SW480 (cell line): ENCODE data around the gene LDHAL6A.
A peak's percentile ranks its signal among the peaks of the same experiment; 100 is the strongest.

ENCODE experiments used
- DNase-seq: peaks from one replicate; pipeline ENCODE4 v3.0.0-alpha.2; 2016; ENCODE audit warnings: low spot score

LDHAL6A gene

DNA sequence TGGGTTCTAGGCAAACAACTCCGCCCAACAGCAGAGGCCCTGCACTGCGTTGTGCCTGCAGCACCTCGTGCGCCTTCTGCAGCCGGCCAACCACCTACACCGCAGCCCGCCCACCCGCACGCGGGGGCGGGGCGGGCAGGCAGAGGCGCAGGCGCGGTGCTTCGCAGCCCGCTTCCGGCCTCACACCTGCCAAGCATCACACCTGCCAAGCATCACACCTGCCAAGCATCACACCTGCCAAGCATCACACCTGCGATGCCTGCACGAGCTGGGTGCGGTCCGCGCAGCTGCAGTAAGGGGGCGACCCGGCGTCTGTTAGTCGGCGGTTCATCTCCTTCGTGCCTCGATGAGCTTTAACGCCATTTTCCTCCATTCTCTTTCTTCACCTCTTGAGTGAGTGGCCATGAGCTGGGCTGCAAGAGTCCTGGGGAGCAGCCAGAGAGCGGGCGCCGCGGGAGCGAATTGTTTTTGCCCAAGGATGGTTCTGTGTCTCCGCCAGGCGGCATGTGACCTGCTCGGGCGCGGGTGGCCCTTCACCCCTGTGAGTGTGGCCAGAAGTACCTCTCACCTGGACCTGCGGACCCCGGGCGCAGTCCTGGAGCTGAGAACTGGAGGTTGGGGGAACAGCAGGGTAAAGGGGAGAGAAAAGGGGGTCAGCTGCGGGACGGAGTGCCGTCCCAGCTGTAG is at the start of gene LDHAL6A:
Gene LDHAL6A (plus strand): TSS at position 171 of the 687 bp plus-strand sequence. CDS start 825 bp downstream, outside the sequence.
- DNase-seq, result no peak

- DNase-seq, result peak; percentile 61
These were observed 48.3 kb upstream of the LDHAL6A start for GRCh38 chr11:18407400-18407799.

DNA sequence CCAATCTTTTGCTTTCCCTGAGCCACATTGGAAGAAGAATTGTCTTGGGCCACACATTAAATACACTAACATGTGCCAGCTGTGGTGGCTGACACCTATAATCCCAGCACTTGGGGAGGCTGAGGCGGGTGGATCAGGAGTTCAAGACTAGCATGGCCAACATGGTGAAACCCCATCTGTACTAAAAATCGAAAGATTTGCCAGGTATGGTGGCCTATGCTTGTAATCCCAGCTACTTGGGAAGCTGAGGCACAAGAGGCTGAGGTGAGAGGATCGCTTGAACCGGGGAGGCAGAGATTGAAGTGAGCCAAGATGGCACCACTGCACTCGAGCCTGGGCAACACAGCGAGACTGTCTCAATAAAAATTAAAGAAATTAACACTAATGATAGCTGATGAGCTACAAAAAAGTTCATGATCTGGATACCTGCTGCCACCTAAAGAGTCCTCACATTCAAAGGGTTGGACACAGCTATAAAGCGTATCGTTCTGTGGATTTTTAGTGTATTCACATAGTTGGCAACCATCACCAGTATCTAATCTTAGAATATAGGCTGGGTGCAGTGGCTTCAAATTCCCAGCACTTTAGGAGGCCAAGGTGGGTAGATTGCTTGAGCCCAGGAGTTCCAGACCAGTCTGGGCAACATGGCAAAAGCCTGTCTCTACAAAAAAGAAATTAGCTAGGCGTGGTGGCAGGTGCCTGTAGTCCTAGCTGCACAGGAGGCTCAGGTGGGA is 46.9 kb upstream of the LDHAL6A start:
- DNase-seq, result no peak

DNA sequence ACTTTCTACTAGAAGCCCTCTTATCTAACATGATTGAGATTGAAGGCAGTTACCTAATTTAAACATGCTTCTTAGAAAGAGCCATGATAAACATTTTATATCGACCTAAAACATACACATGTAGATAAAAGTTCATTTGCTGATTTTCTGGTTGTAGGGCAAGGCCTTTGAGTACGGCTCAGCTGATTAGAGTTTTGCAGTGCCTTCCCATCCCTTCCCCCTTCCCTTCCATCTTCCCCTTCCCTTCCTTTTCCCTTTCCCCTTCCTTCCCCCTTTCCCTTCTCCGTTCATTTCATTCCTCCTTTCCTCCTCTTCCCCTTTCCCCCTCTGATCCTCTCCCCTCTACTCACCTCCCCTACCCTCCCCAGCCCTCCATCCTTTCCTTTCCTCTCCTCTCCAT is 39.2 kb upstream of the LDHAL6A start:
- DNase-seq, result no peak

DNA sequence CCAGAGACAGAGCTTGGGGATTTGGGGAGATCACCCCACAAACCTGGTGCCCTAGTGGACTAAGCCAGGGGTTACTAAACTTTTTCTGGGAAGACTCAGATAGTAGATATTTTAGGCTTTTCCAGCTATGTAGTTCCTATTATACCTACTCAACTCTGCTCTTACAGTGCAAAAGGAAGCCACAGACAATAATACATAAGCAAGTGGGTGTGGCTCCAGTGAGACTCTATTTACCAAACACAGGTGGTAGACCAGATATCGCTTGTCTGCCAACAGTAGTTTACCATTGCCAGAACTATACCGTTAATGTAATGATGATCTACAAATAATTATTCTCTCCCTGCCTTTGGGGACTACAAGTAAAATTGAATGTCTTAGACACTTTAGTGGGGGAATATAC is 36.6 kb upstream of the LDHAL6A start:
- no peak for DNase-seq

DNA sequence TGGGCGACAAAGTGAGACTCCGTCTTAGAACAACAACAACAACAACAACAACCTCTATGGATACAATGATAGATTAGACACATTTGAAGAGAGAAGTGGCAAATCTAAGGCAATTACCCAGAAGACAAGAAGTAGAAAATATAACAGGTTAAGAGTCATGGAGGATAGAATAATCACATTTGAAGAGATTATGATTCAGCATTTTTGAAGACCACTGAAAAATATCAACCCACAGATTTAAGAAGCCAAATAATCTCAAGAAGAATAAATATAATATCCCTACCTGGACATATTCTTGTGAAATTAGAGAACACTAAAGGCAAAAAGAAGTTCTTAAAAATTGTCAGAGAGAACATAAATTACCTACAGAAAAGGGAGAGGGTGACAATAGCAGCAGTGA is 35.6 kb upstream of the LDHAL6A start:
- DNase-seq, result no peak

- no peak for DNase-seq
These were observed 28.4 kb upstream of the LDHAL6A start for GRCh38 chr11:18427240-18427639.

DNA sequence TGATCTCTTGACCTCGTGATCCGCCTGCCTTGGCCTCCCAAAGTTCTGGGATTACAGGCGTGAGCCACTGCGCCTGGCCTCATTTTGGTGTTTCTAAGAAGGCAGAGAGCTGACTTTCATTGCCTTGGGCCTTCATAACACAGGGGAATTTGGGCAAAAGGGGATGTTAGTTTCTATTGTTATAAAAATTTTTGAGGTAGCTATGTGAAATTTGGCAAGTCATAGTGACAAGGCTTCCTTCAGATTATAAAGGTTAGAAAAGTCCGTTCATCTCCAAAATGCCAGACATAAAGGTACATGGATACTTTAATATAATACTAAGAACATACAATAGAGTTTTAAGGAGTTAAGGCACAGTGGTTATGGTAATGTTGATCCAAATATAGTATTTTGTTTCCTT is 26.3 kb upstream of the LDHAL6A start:
- no peak for DNase-seq

- DNase-seq, result no peak
These were observed 17.0 kb upstream of the LDHAL6A start for GRCh38 chr11:18438691-18439090.

DNA sequence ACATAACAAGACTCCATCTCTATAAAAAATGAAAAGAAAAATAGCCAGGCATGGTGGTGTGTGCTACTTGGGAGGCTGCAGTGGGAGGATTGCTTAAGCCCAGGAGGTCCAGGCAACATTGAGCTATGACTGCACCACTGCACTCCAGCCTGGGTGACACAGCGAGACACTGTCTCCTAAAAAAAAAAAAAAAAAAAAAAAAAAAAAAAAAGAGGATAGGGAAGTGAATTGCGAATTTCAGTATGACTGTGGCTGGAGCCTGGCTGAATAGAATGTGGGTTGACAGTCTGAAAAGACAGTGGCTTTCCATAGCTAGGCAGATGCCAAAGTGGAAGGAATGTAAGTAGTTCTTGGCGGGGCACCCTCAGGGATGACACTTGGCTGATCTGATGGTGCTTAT is 6.4 kb upstream of the LDHAL6A start:
- DNase-seq, result no peak

GRCh38 chr11:18452927-18453326 is 2.7 kb upstream of the LDHAL6A start:
- no peak for DNase-seq

DNA sequence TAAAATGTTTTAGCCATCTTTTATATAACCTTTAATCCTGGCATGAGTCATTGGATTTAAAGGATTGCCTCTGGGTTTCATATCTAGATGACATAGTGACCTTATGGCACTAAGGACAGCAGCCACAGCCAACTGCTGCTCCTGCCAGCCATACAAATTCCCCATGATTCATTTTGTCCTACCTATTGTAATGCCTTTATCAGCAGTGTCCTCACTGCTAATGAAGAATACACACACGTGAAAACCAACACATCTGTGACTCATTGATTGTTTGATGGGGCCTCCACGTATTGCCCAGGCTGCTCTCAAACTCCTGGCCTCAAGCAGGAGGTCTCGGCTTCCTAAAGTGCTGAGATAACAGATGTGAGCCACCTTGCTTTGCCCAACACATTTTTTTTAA is 1.8 kb downstream of the LDHAL6A start:
- DNase-seq, result peak; percentile 62

- DNase-seq, result no peak
These were observed 4.0 kb downstream of the LDHAL6A start for GRCh38 chr11:18459634-18460033.

- DNase-seq, result no peak
These were observed 6.3 kb downstream of the LDHAL6A start for GRCh38 chr11:18461909-18462308.

DNA sequence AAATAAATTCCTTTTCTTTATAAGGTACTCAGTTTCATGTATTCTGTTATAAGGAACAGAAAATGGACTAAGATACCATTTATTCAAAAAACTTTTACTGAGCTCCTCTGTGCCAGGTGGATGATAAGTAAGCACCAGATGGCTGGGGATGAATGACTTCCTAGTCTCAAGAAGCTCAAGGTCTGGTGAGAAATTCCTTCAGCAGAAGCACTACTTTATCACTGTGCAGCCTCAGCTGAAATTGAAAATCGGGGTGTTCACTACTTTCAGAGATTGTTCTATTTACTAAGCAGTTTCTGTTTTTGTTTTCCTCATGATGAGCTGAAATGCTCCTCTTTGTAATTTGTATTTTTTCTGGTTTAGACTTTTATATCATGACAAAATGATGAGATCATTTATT is 7.8 kb downstream of the LDHAL6A start:
- no peak for DNase-seq

- no peak for DNase-seq
These were observed 10.7 kb downstream of the LDHAL6A start for GRCh38 chr11:18466402-18466801.

DNA sequence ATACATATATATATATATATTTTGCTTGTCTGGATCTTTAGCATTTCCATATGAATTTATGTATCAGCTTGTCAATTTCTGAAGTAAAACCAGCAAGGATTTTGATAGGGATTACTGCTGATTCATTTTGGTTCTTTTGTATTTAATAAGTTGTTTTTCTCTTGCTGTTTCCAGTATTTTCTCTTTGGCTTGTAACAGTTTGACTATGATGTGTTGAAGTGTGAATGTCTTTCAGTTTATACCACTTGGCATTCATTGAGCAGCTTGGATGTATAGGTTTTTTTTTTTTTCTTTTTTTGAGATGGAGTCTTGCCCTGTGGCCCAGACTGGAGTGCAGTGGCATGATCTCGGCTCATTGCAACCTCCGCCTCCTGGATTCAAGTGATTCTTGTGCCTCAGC is 12.4 kb downstream of the LDHAL6A start:
- no peak for DNase-seq

DNA sequence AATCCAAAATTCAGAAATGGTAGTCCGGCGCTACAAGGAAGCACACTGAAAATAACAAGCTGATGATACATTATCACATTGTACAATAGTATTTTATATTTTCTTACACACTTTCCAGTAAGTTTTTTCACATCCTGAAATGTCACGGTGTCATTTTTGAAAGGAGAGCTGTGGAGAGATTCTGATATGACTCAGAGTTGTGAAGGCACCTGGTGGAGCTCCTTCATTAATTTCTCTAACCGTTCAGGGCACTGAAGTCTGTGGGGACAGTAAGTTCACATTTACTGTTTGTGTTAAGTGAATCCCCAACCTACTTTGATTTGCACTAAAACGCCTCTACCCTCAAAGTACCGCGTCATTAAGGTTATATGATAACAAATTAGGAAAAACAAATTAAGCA is 13.3 kb downstream of the LDHAL6A start:
- DNase-seq, result no peak

DNA sequence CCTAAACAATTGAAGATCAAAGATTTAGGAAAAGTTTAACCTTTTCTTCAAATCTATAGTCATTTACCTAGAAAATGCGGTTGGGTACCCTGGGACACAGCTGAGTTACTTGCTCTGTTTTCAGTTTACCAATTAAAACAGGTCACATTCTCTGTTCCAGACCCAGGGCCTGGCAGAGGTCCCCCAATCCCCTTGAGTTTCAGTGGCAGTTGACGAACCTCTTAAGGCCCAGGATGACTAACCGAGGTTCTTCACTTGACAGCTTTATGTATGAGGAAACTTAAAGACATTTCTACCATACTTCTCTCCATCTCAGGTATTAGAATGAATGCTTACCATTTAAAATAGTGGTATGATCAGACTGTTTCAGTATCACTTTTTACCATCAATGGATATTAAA is 16.3 kb downstream of the LDHAL6A start:
- no peak for DNase-seq

DNA sequence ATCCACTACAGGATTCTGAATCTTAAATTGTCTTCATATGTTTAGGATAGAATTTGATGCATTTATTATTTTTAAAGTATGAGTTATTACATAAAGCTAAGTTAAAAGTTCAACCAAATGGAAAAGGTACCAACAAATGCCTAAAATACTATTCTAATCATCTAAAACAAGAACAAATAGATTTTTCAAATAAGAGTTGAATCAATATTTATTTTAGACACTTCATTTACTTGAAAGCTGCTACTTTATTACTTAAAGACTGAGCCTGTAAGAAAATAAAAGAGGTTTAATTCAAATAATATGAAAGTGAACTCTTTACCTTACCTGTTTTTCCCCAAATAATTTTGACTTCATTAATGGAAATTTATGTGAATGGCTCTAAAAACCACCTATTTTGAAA is 16.9 kb downstream of the LDHAL6A start:
- no peak for DNase-seq

DNA sequence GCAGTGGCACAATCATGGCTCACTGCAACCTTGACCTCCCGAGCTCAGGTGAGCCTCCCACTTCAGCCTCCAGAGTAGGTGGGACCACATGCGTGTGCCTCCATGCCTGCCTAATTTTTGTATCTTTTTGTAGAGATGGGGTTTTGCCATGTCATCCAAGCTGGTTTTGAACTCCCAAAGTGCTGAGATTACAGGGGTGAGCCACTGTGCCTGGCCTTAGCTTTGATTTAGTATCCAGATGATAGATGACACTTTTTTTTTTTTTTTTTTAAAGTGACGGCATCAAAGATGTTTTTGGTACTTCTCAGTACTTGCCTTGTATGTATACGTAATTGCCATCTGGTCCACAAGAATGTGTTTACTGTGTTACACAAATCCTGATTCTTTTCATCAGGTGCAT is 23.4 kb downstream of the LDHAL6A start:
- no peak for DNase-seq

DNA sequence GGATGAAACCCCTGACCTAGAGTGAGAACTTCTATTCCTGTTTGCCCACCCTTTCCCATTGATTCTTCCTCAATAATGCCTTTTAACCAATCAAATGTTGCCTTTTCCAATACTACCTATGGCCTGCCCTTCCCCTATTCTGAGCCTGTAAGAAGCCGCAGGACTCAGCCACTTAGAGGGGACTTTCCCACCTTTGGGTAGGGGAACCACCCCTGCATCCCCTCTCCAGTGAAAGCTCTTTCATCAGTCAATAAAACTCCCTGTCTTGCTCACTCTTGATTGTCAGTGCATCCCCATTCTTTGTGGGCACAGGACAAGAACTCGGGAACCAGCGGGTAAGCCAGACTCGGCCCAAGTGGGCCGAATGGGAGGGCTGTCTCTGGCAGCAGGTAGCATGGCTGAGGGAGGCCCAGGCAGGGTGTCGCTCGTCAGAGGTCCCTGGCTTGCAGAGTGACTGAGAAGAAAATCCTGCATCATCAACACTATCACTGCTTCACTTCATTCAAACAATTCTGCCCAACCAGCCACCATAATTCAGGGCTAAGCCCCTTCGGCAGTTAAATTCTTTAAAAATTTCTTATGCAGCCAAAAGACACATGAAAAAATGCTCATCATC is 30.4 kb downstream of the LDHAL6A start:
- no peak for DNase-seq

- no peak for DNase-seq
These were observed 34.7 kb downstream of the LDHAL6A start for GRCh38 chr11:18490319-18490718.
